GM18499 (cell line): ENCODE results near the gene OTOF.

ENCODE experiments used
- ATAC-seq: cut with Tn5 transposase; IDR thresholded peaks from one replicate; pipeline ENCODE4 v1.9.1; 2021; ENCODE audit warnings: moderate number of reproducible peaks; ENCODE audit not compliant: insufficient read depth, unreplicated experiment

The OTOF gene

DNA sequence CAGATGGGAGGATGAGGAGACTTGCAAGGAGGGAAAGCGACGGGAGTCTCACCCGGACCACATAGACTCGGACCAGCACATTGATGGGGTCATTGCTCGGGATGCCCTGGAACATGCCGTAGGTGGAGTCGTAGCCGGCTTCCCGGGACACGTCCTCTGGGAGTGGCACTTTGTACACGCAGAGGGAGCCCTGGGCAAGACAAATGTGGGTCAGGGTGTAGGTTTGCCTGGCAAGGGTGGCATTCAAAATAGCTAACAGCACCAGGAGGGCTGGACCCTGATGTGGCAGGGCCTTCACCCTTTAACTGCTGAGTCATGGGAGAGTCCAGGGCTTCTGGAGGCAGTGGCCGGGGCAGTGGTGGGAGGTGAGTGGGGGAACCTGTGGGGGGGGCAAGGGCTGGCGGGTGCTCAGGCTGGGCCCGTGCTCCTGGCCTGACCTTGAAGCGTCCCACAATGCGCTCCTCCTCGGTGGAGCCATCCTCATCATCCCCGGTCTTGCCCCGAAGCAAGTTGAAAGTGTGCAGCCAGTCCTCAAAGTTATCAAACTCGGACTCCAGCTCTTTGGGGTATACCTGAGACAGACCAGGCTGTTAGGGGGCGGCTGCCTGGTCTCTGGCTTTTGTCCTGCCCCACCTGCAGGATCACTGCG lies 11.1 kb downstream of the OTOF start:
- ATAC-seq: no peak

GRCh38 chr2:26465981-26466471 lies 11.9 kb downstream of the OTOF start:
- ATAC-seq: no peak

DNA sequence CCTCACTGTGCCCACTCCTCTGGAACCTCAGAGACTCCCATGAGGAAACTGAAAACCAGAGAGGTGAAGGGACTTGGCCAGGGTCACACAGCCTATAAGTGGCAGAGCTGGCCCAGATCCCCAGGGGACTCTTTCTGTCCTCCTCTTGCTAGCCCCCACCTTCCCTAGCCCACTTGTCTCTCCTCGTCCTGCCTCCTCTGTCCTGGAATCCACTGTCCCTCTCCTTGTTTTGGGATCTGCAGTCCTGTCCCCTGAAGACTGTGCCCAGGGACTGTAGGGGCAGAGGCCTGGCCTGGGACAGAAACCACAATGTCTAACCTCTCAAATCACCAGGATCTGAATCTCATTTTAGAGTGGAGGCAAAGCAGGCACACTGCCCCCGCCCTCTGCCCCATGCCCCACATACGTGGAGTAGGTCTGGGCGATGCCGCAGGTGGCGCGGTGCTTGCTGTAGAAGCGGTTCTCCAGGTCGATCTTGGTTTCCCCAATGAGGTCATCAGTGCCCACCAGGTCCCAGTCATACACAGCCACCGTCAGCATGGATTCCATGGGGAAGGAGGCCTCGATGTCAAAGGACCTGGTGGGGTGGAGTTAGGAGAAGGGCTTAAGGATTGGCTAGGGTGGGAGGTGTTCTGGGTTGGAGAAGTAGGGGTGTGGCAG lies 12.5 kb downstream of the OTOF start:
- no peak for ATAC-seq

DNA sequence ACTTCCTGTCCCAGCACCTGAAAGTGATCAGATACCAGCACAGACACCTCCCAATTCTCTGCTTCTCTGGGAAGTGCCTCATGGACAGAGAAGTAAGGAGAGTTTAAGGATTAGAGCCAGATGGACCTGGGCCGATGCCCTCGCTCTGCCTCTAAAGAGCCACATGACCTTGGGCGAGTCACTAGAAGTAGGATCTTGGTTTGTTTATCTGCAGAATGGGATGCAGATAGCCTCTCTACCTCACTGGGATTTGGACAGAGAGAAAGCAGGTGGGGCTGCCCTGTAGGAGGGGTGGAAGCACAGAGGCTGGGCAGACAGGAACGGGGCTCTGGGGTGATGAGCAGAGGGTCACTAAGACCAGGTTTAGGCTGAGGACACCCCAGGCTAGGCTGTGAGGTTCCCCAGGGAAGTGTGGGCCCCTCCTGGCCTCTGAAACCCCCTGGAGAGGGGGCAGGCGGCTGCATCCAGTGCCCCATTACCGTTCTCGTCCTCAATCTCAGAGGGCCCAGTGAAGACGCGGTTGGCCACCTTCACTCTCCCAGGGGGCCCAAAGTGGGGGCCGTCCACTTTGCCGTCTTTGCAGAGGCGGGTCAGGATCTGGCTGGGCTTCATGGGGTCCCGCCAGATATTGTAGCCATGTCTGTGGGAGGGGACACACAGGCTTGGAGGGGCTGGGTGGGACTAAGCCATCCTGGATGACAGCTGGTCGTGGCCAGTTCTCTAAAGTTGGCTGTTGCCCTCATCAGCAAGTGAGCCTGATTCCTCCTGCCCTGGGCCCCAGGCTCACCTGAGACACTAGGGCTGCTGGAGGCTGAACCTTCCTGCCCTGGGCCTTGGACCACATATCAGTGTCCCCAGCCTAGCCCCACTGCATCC lies 13.3 kb downstream of the OTOF start:
- ATAC-seq: no peak

GRCh38 chr2:26463244-26464192 lies 14.4 kb downstream of the OTOF start:
- no peak for ATAC-seq

DNA sequence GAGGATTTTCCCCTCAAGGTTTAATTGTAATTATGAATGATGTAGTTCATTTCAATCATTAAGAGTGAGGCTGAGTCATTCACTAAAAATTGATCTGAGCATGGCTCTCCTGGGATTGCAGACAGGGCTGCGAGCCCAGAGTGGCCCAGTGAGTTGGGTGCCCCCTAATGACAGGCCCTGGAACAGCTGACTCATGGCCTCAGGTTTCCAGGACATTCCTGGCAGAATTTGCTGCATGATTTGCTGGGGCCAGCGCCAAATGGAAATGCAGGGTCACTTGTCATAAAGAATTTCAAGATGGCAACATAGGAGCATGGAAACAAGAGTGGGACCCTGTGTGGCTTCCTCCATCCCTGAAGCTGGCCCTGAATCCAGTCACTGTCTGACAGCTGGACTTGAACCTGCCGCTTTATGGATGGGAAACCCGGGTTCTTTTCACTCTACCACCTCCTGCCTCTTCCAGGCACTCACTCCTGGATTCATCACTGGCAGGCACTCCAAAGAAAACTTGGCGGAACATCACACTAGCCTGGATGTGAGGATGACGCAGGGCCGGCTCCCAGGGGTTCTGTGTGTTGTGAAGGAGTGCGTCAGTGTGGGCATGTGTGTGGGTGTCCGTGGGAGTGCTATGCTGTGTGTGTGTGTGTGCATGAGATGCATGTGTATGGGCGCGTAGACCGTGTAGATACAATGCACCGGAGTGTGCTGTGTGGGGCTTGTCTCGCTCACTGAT lies 15.2 kb downstream of the OTOF start:
- ATAC-seq: no peak

- ATAC-seq: no peak
These were observed 15.8 kb downstream of the OTOF start for GRCh38 chr2:26462100-26462499.

DNA sequence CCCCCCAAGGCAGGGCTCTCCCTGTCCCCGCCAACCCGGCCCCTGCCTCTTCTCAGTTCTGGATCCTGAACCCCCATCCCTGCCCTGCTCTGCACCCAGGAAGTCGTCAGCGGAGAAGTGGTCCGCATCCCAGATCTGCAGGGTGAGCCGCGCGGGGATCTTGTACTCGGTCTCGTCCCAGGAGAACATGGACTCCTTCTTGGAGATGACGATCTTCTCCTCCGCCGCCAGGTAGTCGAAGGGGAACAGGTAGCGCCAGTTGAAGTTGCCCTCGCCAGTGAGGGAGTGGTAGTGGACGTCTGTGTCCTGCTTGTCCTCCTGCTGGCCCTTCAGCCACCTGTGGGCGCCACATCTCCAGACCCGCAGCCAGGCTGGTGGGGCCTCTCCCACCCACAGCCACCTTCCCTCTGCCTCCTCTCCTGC lies 16.3 kb downstream of the OTOF start:
- no peak for ATAC-seq

DNA sequence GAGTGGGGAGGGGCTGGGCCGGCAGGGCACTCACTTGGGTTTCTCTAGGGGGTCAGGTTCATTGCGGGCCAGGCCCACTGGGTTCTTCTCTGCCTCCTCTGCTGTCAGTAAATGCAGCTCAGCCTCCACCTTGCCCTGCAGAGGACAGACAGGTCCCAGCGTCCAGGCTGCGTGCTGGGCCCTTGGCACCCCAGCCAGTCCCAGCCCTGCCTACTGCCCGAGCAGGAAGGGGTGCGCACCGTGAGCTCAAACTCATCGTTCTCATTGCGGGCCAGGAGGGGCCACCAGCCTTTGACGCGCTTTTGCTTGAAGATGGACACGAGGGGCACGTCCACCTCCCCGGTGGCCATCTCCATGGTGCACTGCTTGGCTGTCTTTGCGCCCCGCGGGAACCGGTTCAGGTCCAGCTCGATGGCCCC lies 17.3 kb downstream of the OTOF start:
- no peak for ATAC-seq

- no peak for ATAC-seq
These were observed 17.8 kb downstream of the OTOF start for GRCh38 chr2:26459991-26460612.

DNA sequence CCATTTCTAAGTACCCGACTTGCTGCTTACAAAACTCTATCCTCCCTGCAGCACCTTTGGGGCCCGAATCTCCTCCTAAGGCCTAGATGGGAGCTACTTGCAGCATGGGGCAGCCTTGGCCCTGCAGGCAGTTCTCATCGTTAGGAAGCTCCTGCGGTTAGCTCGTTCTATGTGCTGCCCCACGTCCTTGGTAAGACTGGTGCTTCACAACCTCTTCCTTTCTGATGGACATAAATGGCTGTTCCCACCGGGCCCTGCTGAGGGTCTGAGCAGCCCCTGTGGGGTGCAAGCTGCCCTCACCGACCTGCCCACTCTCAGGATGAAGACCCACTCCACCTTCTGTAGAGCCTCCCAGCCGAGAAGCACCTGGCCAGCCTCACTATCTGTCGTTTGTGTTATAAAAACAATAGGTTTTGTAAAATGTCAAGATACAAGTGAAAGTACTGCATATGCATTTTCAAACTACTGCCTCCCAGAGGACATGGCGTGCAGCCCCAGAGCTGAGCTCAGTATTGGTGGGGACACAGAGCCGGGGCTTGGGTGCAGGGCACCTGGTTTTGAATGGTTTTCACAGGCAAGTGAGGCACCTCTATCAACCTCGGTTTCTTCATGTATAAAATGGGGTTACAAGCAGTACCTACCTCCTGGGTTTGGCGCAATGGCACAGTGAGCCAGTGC lies 19.4 kb downstream of the OTOF start:
- no peak for ATAC-seq

DNA sequence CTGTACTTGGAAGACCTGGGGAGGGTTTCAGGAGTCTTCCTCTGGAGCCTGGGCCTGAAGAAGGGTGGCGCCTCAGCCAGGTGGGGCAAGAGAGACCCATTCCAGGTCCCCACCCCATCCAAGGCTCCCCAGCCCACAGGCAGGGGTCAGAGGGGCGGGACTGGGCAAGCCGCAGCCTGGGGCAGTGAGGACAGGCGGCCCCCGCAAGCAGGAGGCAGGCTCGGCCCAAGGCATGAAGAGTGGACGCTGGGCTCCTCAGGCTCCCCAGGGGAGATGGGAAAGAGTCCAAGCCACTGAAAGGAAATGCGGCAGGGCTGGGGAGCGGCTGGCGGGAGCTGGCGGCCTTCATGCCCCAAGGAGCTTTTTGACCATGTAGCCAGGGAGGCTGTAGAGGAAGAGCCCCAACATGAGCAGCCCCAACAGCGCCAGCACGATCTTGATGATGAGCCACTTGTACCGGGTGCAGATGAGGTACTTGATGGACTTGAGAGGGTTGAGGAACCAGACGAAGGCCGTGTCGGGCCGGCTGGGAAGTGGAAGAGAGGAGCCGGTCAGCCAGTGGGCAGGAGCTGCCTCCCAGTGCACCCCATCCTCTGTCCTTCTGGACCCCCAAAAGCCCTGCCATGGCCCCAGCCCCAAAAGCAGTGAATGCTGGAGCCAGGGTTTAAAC lies 20.1 kb downstream of the OTOF start:
- ATAC-seq: no peak

- ATAC-seq: no peak
These were observed 20.7 kb downstream of the OTOF start for GRCh38 chr2:26457251-26457666.

- ATAC-seq: no peak
These were observed 21.3 kb downstream of the OTOF start for GRCh38 chr2:26456440-26457250.

DNA sequence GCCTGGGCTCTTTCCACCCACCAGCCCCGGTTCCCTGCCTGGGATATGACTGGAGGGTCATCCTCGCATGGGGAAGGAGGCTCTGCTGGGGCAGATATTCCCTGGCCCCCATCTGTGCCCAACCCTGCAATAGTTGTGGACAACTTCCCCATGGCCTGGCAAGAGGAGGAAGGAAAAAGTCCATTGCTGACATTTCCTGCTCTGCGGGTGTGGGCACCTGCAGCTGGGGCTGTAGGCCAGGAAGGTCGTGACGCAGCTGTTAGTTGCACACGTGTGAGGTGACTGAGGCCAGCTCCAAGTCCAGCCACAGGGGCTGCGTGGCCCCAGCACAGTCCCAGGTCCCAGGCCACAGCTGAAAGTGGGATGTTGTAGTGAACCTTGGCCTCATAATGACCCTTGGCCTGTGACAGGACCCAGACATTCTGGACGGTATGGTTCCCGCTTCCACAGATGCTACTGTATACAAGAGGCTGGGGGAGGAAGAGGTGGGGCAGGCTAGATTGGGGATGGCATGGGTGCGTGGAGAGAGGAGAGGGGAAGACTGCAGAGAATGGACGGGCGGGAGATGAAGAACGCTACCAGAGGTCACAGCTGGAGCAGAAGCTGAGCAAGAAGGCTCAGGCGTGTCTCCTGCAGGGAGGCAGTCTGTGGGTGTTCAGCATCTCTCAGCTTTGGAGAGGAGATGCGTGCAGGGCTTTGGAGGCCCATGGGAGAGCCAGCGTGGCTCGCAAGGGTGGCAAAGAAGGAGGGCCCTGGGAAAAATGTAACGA lies 22.1 kb downstream of the OTOF start:
- ATAC-seq: no peak

- no peak for ATAC-seq
These were observed 22.8 kb downstream of the OTOF start for GRCh38 chr2:26455037-26455669.
